ENCODE measurements around the gene BLNK.

BLNK gene

DNA sequence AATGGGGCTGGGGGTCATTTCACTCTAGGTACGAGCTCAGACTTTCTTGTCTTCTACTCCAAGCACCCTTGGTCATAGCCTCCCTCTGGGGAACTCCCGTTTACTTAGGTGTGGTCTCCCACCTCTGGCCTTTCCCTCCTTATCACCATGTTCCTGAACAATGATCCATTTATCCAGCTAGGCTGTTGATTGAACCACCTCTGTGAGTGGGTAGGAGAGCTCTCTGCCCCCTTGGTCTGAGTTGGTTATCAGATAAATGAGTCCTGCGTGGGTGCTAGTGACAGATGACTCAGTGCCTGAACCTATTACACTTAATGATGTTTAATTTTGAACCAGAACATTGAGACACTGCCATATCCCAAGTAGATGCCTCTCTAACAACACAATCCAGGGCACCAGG lies 9.4 kb downstream of the BLNK start:
- DNase-seq (ENCODE audit: low read depth in 2 of 2): no peak

- no peak for DNase-seq (ENCODE audit: low read depth in 2 of 2)
These were observed 10.2 kb downstream of the BLNK start for GRCh38 chr10:96261132-96261531.

DNA sequence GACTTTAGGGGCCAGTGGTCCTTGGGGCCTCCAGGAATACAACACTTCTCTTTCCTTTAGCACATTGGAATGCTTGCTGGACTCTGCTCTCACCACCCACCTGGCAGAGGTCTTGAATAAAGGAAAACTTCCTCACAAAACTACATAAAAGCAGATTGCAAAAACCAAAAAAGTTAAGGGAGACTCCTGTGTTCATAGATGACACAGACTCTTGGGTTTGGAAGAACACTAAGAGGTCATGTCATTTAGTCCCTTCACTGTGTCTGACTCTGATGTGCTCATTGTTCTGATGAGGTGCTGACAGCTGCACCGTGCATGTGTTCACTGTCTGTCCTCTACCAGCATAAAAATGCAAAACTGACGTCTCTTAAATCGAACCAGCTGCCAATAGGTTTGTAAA lies 11.4 kb downstream of the BLNK start:
- DNase-seq (ENCODE audit: low read depth in 2 of 2): no peak

DNA sequence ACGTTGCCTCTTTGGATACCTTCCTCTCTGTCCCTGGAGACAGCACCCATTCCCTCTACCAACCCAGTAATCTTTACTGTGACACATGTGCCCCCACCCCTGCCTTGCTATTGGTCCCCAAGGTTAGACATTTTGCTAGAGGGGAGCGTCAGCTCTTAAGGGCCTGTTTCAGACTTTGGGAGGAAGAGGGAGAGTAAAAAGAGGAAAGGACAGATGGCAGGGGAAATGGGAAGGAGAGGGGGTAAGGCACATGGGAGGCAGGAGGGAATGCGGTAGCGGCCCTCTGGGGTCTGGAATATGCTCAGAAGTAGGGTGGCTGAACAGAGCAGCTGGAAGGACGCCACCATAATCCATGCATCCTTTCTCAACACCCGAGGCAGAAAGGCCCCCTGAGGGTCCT lies 12.2 kb downstream of the BLNK start:
- DNase-seq (ENCODE audit: low read depth in 2 of 2): no peak

- DNase-seq (ENCODE audit: low read depth in 2 of 2): no peak
These were observed 13.4 kb downstream of the BLNK start for GRCh38 chr10:96257944-96258343.

GRCh38 chr10:96255549-96256333 lies 15.6 kb downstream of the BLNK start:
- no peak for DNase-seq (ENCODE audit: low read depth in 2 of 2)

DNA sequence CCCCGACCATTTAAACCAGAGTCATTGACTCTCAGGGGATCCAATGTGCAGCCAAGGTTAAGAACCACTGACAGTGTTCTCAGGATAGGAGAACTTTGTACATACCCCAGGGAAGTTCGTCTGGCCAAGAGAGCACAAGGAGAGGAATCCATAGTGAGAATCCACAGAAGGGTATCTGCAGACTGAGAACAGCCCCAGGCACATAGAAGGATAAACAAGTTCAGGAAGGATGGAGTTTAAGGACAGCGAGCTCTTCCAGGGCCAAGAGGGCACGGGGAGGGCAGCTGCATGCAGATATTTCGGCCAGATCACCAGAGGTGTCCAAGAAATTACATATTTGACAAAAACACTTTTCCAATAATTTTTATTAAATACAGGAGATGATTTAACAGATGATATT lies 16.4 kb downstream of the BLNK start:
- DNase-seq (ENCODE audit: low read depth in 2 of 2): no peak

- no peak for DNase-seq (ENCODE audit: low read depth in 2 of 2)
These were observed 18.6 kb downstream of the BLNK start for GRCh38 chr10:96252730-96253129.

GRCh38 chr10:96250349-96250748 lies 21.0 kb downstream of the BLNK start:
- DNase-seq (ENCODE audit: low read depth in 2 of 2): no peak

- DNase-seq (ENCODE audit: low read depth in 2 of 2): no peak
These were observed 22.1 kb downstream of the BLNK start for GRCh38 chr10:96249264-96249663.

DNA sequence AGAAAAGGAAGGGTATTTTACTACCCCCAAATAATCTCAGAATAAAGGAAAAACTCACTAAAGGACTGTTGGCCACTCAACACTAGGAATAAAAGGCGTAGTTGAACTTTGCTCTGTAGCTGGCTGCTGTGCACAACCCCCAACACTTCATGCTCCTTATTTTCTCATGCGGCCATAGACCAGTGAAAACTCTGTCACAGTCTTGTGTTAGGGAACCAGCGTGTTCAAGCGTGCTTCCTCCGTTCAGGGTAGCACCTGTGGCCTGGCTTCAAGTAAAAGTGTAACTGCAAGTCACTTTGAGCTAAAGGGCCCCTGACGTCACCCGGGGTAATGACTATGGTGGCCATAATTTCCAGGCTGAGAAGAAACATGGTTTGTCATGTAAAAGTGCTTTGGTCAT lies 27.0 kb downstream of the BLNK start:
- no peak for DNase-seq (ENCODE audit: low read depth in 2 of 2)

GRCh38 chr10:96243296-96243695 lies 28.1 kb downstream of the BLNK start:
- no peak for DNase-seq (ENCODE audit: low read depth in 2 of 2)

DNA sequence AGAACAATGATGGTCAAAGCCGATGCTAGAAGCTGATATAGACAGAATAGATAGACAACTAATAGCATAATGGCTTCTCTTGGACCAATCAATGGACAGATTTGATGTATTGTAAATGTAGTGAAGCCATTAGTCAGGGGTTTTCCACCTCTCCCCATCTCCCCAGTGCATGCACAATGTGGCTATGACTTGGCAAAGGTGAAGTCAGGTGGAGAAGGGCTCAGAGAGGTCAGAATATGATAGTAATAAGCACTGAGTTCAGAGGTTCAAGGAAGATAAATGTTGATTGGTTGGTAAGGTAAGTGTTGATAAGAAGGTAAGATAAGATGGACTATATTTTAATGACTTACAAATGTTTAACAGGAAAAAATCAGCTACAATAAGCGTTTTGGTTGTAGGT lies 28.5 kb downstream of the BLNK start:
- DNase-seq (ENCODE audit: low read depth in 2 of 2): no peak

- DNase-seq (ENCODE audit: low read depth in 2 of 2): no peak
These were observed 32.4 kb downstream of the BLNK start for GRCh38 chr10:96238646-96239623.

DNA sequence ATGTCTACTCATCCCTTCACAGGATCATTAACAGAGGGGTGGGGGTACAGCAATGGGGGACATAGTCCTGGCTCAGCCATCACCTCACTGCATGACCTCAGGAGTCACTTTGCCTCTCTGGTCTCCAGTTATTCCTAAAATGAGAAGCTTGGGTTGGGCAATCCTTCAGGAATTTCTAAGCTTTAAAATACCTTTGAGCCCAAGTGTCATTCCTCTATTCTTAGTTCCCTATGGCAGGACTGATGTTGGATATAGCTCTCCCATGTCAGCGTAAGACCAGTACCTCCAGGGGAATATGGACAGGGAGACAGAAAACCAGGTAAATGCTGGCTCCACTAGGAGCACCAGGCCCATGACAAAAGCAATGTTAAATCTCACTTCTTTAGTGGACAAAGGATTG lies 34.5 kb downstream of the BLNK start:
- no peak for DNase-seq (ENCODE audit: low read depth in 2 of 2)

GRCh38 chr10:96236090-96236478 lies 35.3 kb downstream of the BLNK start:
- DNase-seq (ENCODE audit: low read depth in 2 of 2): no peak

DNA sequence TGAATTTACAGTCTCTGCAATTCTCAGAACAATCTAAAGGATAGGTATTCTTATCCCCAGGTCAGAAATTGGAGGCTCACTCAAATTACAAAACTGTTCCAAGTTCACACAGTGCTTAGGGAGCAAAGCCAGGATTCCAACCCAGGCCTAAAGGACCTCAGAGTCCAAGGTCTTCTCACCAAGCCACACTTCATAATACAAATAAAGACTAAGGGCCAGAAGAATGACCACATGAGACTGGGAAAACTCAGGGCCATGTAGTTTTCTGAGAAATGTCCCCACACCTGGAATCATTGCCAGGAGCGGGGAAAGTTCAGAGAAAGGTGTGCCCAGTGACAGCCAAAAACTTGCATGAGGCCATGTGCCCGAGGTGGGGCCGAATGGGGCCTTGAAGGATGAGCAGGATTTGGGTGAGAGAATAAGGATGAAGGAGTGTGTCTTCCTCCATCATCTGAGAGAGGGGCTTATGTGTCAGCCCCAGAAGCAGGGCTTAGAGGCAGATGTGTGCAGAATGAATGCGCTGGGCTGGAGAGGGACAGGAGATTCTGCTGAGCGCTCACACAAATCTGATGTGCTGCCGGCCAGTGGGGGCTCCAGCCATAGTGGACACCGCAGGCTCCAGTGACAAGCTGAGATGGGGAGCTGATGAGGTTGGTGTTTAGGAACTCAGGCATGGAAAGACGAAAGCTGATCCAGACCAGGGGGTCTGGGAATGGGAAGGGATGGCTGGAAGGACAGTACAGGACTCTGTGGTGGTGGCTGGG lies 35.9 kb downstream of the BLNK start:
- DNase-seq (ENCODE audit: low read depth in 2 of 2): no peak

- DNase-seq (ENCODE audit: low read depth in 2 of 2): no peak
These were observed 37.4 kb downstream of the BLNK start for GRCh38 chr10:96233959-96234358.

- DNase-seq (ENCODE audit: low read depth in 2 of 2): no peak
These were observed 40.8 kb downstream of the BLNK start for GRCh38 chr10:96230527-96230926.

GRCh38 chr10:96229568-96230030 lies 41.8 kb downstream of the BLNK start:
- peak; percentile 9 to 42 for DNase-seq (ENCODE audit: low read depth in 2 of 2)

DNA sequence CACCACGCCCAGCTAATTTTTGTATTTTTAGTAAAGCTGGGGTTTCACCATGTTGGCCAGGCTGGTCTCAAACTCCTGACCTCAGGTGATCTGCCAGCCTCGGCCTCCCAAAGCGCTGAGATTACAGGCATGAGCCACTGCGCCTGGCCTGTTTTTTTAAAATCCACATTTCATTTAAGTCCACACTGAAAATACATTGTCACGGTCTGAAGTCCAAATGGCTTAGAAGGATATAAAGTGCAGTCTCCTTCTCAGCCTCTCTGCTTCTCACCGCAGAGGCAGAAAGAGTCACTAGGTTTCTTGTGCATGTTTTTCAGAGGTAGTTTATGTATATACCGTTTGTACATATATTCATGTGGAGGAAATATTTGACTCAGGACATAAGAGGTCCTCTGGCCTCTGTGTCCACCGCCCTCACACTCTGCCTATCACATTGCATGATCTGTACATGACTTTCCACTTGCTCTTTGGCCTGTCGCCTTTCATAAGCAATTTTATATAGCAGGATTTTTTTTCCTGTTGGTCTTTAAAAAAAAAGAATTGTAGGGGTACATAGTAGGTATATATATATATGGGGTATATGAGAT lies 42.9 kb downstream of the BLNK start:
- DNase-seq (ENCODE audit: low read depth in 2 of 2): no peak

DNA sequence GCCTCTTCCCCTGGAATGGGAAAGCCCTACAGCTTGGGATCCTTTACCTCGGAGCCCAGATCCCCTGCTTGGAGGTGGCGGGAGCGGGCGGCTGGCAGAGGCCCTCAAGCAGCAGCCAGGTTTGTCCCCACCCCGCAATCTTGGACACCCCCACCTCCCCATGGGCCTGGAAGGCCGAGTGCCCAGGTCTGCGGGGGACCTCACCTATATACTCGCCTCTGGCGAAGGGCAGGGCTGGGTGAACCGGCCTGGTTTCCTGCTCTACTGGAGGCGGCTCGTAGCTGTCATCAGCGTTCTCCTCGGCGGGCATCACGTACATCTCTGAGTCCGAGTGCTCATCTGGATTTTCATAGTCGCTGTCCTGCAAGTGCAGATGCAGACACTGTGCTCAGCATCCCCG lies 44.2 kb downstream of the BLNK start:
- DNase-seq (ENCODE audit: low read depth in 2 of 2): no peak

Data from stimulated activated CD8-positive, alpha-beta memory T cell treated with anti-CD3 and anti-CD28 coated beads, Interleukin-7, amount 100 ng/mL, for 4 hours (primary cell).